ENCODE measurements around the gene ATCAY.

ATCAY gene, protein sequence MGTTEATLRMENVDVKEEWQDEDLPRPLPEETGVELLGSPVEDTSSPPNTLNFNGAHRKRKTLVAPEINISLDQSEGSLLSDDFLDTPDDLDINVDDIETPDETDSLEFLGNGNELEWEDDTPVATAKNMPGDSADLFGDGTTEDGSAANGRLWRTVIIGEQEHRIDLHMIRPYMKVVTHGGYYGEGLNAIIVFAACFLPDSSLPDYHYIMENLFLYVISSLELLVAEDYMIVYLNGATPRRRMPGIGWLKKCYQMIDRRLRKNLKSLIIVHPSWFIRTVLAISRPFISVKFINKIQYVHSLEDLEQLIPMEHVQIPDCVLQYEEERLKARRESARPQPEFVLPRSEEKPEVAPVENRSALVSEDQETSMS

DNA sequence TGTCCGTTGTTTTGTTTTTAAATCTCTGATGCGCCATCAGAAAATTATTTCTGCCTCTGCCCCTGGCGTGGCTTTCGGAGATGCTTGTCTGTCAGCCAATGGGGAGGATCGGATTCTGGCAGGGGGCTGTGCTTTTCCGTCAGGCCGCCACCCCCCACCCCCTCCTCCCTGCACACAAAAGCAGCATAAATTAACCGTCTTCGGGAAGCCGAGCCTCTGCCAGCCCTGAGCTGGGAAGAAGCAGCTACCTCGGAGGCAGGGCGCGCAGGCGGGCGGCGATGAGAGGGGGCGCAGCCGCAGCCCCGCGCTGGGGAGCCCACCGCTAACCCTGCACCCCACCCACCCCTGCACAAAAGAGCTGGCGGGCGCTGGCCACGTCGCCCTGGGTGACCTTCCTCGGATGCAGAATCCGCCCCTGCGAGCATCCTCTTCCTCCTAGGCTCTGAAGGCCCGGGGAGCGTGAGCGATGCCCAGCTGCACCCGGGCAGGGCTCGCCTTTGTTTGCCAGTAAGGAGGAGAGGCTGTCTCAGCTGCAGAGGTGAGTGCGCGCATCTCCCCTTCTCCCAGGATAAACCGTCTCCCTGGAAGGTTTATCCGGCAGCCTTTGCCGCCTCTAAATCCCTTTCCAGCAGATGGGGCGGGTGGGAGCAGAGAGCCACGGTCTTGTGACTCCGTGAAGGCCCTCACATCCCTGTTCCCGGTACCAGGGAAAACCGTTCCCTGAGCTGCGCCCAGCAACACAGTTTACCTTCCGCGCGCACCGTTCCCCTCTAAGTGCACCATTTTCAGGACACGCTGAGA lies at the start of gene ATCAY:
Gene ATCAY (plus strand): TSS at position 215 of the 801 bp plus-strand sequence. CDS start 5,083 bp downstream, outside the sequence.
- H3K36me3 ChIP-seq (ENCODE audit: control insufficient read depth, insufficient read depth, low read length, severe bottlenecking): no peaks in the 10 kb centered on the region
- H3K9ac ChIP-seq (ENCODE audit: low read length): no peak within 1 kb of the TSS
- no peaks in the 10 kb centered on the region for H3K9me3 ChIP-seq (ENCODE audit: control insufficient read depth, low read length)
- H3K27me3 ChIP-seq (replicated peaks; ENCODE audit: control insufficient read depth, insufficient read depth, low read length): peaks cover 51% of the 10 kb centered on the region
- no peak within 1 kb of the TSS for H3K4me3 ChIP-seq (ENCODE audit: low read length)
- H3K4me1 ChIP-seq (ENCODE audit: control insufficient read depth, insufficient read depth, low read length): no peaks in the 10 kb centered on the region
- DNase-seq (ENCODE audit: low read depth): no peak

DNA sequence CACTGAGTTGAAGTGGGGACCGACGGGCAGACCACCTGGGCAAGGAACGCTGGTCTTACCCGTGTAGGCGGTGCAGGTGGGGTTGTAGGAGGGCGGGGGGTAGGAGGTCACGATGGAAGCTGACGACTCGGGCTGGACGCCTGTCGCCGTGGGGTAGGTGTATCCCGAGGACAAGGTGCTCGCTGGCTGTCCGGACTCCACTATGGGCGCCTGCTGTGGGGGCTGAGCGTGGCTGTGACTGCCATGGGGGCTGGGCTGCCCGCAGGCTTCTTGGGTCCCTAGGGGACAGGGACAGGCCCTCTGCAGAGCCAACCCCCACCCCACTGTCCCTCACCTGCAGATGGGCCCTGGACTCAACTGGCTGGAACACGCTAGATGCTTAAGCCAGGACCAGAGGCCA lies 48.9 kb upstream of the ATCAY start:
- Histone ChIP-seq H3K4me3 (ENCODE audit: low read length) (no peak overlapping the region), H3K27me3 (replicated peaks; ENCODE audit: control insufficient read depth, insufficient read depth, low read length) (peaks cover 51% of the 10 kb centered on the region), H3K4me1 (ENCODE audit: control insufficient read depth, insufficient read depth, low read length) (no peaks in the 10 kb centered on the region), H3K9me3 (ENCODE audit: control insufficient read depth, low read length) (no peaks in the 10 kb centered on the region), H3K9ac (ENCODE audit: low read length) (no peak overlapping the region), H3K36me3 (ENCODE audit: control insufficient read depth, insufficient read depth, low read length, severe bottlenecking) (no peaks in the 10 kb centered on the region)
- DNase-seq (ENCODE audit: low read depth): no peak

DNA sequence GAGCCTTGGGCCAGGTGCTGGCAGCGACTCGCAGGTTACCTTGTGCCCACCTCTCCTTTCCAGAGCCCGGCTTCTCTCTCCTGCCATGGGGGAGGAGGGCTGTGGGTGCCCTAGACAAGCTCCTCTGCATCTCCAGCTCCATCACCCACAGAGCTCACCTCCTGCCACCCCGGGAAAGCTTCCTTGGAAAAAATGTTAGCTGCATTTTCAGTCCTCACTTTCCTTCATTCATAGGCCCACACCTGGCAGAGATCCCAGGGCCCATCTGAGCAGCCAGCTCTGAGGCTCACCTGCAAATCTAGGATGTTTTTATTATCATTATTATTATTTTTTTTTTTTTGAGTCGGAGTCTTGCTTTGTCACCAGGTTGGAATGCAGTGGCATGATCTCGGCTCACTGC lies 48.5 kb upstream of the ATCAY start:
- Histone ChIP-seq H3K9ac (ENCODE audit: low read length) (no peak overlapping the region), H3K9me3 (ENCODE audit: control insufficient read depth, low read length) (no peaks in the 10 kb centered on the region), H3K4me3 (ENCODE audit: low read length) (no peak overlapping the region), H3K36me3 (ENCODE audit: control insufficient read depth, insufficient read depth, low read length, severe bottlenecking) (no peaks in the 10 kb centered on the region), H3K4me1 (ENCODE audit: control insufficient read depth, insufficient read depth, low read length) (no peaks in the 10 kb centered on the region), H3K27me3 (replicated peaks; ENCODE audit: control insufficient read depth, insufficient read depth, low read length) (peaks cover 50% of the 10 kb centered on the region)
- no peak for DNase-seq (ENCODE audit: low read depth)

DNA sequence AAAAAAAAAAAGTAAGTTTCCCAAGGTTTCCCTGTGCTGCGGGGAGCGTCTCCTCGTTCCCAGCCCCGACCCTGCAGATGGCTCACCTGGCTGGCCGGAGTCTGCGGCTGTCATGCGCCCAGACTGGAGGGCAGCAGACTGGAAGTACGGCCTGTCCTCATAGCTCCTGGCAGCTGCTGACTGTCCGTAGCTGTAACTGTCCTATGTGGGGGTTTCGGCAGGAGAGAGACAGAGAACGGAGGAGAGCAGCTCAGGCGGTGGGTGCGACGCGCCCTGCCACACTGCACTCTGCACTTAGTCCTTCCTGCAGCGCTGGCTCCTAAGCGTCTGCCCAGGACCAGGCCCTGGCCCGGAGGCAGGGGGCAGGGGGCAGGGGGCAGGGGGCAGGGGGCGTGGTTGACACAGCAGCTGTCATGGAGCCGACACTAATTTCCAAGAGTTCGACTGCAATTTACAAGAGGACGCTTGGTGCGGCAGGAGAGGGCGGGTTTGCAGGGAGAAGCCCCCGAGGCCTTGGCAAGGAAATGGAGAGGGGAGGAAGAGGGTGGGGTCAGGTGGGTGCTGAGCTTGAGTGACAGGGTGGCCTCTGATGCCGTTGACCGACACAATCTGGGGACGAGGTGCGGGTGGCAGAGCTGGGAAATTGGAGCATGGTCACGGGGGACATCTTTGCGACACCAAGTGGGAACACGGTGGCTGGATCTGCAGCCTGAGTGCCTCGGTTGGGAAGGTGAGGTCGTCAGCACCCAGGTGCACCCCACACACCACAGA lies 46.7 kb upstream of the ATCAY start:
- no peak for DNase-seq (ENCODE audit: low read depth)
- no peak overlapping the region for H3K9ac ChIP-seq (ENCODE audit: low read length)

DNA sequence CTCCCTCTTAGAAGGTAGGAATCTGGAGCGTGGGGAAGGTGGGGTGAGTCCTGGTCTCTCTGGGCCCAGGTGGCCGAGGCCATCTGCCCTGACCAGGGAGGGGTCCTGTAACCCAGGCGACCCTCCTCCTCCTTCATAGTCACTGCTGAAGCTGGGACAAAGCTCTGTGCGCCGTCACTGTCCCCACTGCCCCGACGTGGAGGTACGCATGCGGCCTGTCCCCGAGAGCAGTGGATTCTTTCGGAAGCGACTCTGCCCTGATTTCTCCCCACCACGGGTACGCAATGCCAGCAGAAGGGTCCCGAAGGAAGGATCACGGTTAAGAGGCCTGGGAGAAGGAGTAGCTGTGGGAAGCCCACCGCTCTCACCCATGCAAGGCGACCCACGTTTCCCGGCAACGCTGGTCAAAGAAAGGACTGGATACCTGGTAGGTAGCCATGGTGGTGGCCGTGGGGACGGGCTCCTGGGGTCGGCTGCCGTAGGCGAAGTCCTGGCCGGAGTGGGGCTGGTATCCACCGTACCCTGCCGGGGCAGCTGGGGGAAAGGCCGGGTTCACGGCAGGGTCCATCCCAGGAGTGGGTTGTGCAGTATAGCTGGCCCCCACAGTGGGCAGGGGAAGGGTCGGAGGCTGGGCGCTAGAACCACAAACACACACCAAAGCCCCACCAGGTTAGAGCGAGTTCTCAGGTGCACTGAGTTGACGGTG lies 46.0 kb upstream of the ATCAY start:
- Histone ChIP-seq H3K27me3 (replicated peaks; ENCODE audit: control insufficient read depth, insufficient read depth, low read length) (peaks cover 56% of the 10 kb centered on the region), H3K36me3 (ENCODE audit: control insufficient read depth, insufficient read depth, low read length, severe bottlenecking) (no peaks in the 10 kb centered on the region), H3K9ac (ENCODE audit: low read length) (no peak overlapping the region), H3K4me3 (ENCODE audit: low read length) (no peak overlapping the region), H3K4me1 (ENCODE audit: control insufficient read depth, insufficient read depth, low read length) (no peaks in the 10 kb centered on the region), H3K9me3 (ENCODE audit: control insufficient read depth, low read length) (no peaks in the 10 kb centered on the region)
- no peak for DNase-seq (ENCODE audit: low read depth)

More for the DNA sequence above, 46.7 kb upstream of the ATCAY start:
- H3K27me3 ChIP-seq (replicated peaks; ENCODE audit: control insufficient read depth, insufficient read depth, low read length): peaks cover 51% of the 10 kb centered on the region
- no peaks in the 10 kb centered on the region for H3K36me3 ChIP-seq (ENCODE audit: control insufficient read depth, insufficient read depth, low read length, severe bottlenecking)
- H3K4me3 ChIP-seq (ENCODE audit: low read length): no peak overlapping the region
- H3K4me1 ChIP-seq (ENCODE audit: control insufficient read depth, insufficient read depth, low read length): no peaks in the 10 kb centered on the region
- H3K9me3 ChIP-seq (ENCODE audit: control insufficient read depth, low read length): no peaks in the 10 kb centered on the region

DNA sequence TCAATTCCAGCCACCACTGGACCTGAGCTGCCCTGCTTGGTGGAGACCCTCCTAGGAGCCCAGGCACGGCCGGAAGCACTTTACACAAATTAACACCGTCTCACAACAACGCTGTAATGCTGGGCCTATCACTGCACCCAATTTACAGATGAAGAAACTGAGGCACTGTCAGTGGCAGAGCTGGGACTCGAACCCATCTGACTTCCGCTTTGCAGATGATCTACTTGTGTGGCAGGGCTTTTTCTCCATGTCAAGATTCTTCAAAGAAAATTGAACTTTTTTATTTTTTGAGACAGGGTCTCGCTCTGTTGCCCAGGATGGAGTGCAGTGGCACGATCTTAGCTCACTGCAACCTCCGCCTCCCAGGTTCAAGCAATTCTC lies 45.4 kb upstream of the ATCAY start:
- no peak for DNase-seq (ENCODE audit: low read depth)
- no peaks in the 10 kb centered on the region for H3K4me1 ChIP-seq (ENCODE audit: control insufficient read depth, insufficient read depth, low read length)
- H3K27me3 ChIP-seq (replicated peaks; ENCODE audit: control insufficient read depth, insufficient read depth, low read length): peaks cover 56% of the 10 kb centered on the region

DNA sequence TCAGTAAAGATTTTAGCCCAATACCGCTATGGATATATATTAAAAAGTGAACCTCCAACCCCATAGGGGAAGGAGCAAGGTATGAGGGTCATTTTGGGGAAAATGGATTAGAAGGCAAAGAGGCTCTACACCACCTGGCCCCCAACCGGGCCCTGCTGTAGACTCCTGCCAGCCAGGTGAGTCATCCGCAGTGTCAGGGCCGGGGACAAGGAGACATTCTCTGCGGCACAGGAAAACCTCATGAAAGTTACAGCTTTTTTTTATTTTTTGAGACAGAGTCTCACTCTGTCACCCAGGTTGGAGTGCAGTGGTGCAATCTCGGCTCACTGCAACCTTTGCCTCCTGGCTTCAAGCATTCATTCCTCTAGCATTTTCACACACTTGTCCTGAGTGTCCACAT lies 43.6 kb upstream of the ATCAY start:
- Histone ChIP-seq H3K9ac (ENCODE audit: low read length) (no peak overlapping the region), H3K36me3 (ENCODE audit: control insufficient read depth, insufficient read depth, low read length, severe bottlenecking) (no peaks in the 10 kb centered on the region), H3K27me3 (replicated peaks; ENCODE audit: control insufficient read depth, insufficient read depth, low read length) (peaks cover 52% of the 10 kb centered on the region), H3K4me3 (ENCODE audit: low read length) (no peak overlapping the region), H3K4me1 (ENCODE audit: control insufficient read depth, insufficient read depth, low read length) (no peaks in the 10 kb centered on the region), H3K9me3 (ENCODE audit: control insufficient read depth, low read length) (no peaks in the 10 kb centered on the region)
- DNase-seq (ENCODE audit: low read depth): no peak

More for the DNA sequence above, 45.4 kb upstream of the ATCAY start:
- H3K9me3 ChIP-seq (ENCODE audit: control insufficient read depth, low read length): no peaks in the 10 kb centered on the region
- no peak overlapping the region for H3K9ac ChIP-seq (ENCODE audit: low read length)
- no peak overlapping the region for H3K4me3 ChIP-seq (ENCODE audit: low read length)
- H3K36me3 ChIP-seq (ENCODE audit: control insufficient read depth, insufficient read depth, low read length, severe bottlenecking): no peaks in the 10 kb centered on the region

DNA sequence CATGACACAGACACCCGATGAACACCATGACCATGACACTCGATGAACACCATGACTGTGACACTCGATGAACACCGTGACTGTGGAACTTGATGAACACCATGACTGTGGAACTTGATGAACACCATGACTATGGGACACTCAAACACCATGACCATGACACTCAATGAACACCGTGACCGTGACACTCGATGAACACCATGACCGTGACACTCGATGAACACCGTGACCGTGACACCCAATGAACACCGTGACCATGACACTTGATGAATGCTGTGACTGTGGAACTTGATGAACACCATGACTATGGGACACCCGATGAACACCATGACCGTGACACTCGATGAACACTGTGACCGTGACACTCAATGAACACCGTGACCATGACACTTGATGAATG lies 43.2 kb upstream of the ATCAY start:
- Histone ChIP-seq H3K4me3 (ENCODE audit: low read length) (no peak overlapping the region), H3K9ac (ENCODE audit: low read length) (no peak overlapping the region), H3K27me3 (replicated peaks; ENCODE audit: control insufficient read depth, insufficient read depth, low read length) (peaks cover 53% of the 10 kb centered on the region), H3K36me3 (ENCODE audit: control insufficient read depth, insufficient read depth, low read length, severe bottlenecking) (no peaks in the 10 kb centered on the region), H3K9me3 (ENCODE audit: control insufficient read depth, low read length) (no peaks in the 10 kb centered on the region), H3K4me1 (ENCODE audit: control insufficient read depth, insufficient read depth, low read length) (no peaks in the 10 kb centered on the region)
- DNase-seq (ENCODE audit: low read depth): no peak

DNA sequence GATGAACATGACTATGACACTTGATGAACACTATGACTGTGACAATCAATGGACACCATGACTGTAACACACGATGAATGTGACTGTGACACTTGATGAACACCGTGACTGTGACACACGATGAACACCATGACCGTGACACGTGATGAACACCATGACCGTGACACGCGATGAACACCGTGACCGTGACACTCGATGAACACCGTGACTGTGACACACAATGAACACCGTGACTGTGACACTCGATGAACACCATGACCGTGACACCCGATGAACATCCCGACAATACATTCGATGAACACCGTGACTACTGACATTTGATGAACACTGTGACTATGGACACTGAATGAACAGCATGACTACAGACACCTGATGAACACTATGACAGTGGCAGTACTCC lies 42.6 kb upstream of the ATCAY start:
- no peak for DNase-seq (ENCODE audit: low read depth)
- no peak overlapping the region for H3K4me3 ChIP-seq (ENCODE audit: low read length)
- H3K27me3 ChIP-seq (replicated peaks; ENCODE audit: control insufficient read depth, insufficient read depth, low read length): peaks cover 57% of the 10 kb centered on the region
- no peaks in the 10 kb centered on the region for H3K9me3 ChIP-seq (ENCODE audit: control insufficient read depth, low read length)
- no peak overlapping the region for H3K9ac ChIP-seq (ENCODE audit: low read length)
- H3K4me1 ChIP-seq (ENCODE audit: control insufficient read depth, insufficient read depth, low read length): no peaks in the 10 kb centered on the region
- no peaks in the 10 kb centered on the region for H3K36me3 ChIP-seq (ENCODE audit: control insufficient read depth, insufficient read depth, low read length, severe bottlenecking)

DNA sequence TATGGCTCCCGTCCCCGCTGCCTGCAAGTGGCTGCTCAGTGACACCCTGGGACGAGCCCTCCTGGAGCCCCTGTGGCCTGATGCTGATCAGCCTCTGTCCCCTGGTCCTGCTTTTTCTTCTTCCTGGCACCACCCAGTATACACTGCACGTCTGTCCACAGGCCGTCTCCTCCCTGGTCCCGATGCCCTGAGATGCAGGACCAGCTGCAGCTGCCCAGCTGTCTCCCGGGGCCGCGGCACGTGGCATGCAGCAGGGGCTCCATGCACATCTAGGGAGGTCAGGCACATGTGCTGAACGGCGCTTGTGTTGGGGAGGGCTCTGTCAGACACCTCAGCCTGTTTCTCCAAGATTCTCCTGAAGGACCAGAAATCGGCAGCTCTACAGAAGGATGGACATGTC lies 41.8 kb upstream of the ATCAY start:
- no peak for DNase-seq (ENCODE audit: low read depth)
- Histone ChIP-seq H3K4me3 (ENCODE audit: low read length) (no peak overlapping the region), H3K9me3 (ENCODE audit: control insufficient read depth, low read length) (no peaks in the 10 kb centered on the region), H3K27me3 (replicated peaks; ENCODE audit: control insufficient read depth, insufficient read depth, low read length) (peaks cover 58% of the 10 kb centered on the region), H3K36me3 (ENCODE audit: control insufficient read depth, insufficient read depth, low read length, severe bottlenecking) (no peaks in the 10 kb centered on the region), H3K9ac (ENCODE audit: low read length) (no peak overlapping the region), H3K4me1 (ENCODE audit: control insufficient read depth, insufficient read depth, low read length) (no peaks in the 10 kb centered on the region)

Measured in adipocyte (in vitro differentiated cells).